T-cell (primary cell): Measurements from ENCODE around the gene PPP1R2C. TPM values are rescaled to one million over a fixed set of nuclear protein-coding genes. Genes with fewer than 3 reads are reported as not detected.

Source experiments
- ATAC-seq, 4 experiments: fragments of 200-7000 bp in 3 of 4; fragments of 150-1000 bp in 1 of 4; cut with Tn5 transposase; replicated peaks in 1 of 4; 1 replicate in 3 of 4; 2 replicates in 1 of 4; pipeline ENCODE4 v1.10.0; 2021; ENCODE audit warnings: moderate library complexity in 3 of 4, mild to moderate bottlenecking in 2 of 4, moderate number of reproducible peaks in 1 of 4
- CTCF ChIA-PET, 2 donors: fragments of 300-600 bp; sonication (Branson Sonifier 250); formaldehyde crosslinking; loops; one replicate each; lab custom pipeline; 2022; ENCODE audit warnings: antibody characterized with exemption in 2 of 2; lab: Charles Lee
- POLR2A ChIA-PET, 2 donors: fragments of 300-600 bp; sonication (Branson Sonifier 250); formaldehyde crosslinking; loops; one replicate each; lab custom pipeline; 2022; ENCODE audit warnings: antibody characterized with exemption in 2 of 2; lab: Charles Lee
- DNase-seq, 35 experiments: peaks; one replicate each; pipeline versions ENCODE4 v3.0.0 to v3.0.0-alpha.2; 2013 to 2023
- H3K27ac ChIP-seq: one replicate; pipeline ENCODE4 v1.5.1; 2013; ENCODE audit warnings: low read length
- H3K27me3 ChIP-seq, 2 experiments: replicated peaks in 1 of 2; 1 replicate in 1 of 2; 2 replicates in 1 of 2; pipeline versions ENCODE4 v1.6.1 to v1.7.0; 2013; ENCODE audit warnings: low read length in 1 of 2, mixed read lengths in 1 of 2; ENCODE audit not compliant: control insufficient read depth in 2 of 2, insufficient read depth in 2 of 2; ENCODE audit errors: extremely low read depth in 1 of 2
- H3K36me3 ChIP-seq, 2 donors: 1 replicate in 1 of 2; 2 replicates in 1 of 2; pipeline versions ENCODE4 v1.6.1 to v1.7.0; 2013; ENCODE audit warnings: low read length in 1 of 2; ENCODE audit not compliant: control insufficient read depth in 2 of 2, insufficient read depth in 1 of 2; ENCODE audit errors: extremely low read depth in 1 of 2
- H3K4me1 ChIP-seq, 2 experiments: 1 replicate in 1 of 2; 2 replicates in 1 of 2; pipeline versions ENCODE4 v1.6.1 to v1.7.0; 2013; ENCODE audit warnings: low read length in 2 of 2, mixed read lengths in 1 of 2; ENCODE audit not compliant: insufficient read depth in 2 of 2, control insufficient read depth in 1 of 2; ENCODE audit errors: extremely low read depth in 1 of 2
- H3K4me3 ChIP-seq, 2 donors: 1 replicate in 1 of 2; 2 replicates in 1 of 2; pipeline versions ENCODE4 v1.5.1 to v1.7.0; 2013; ENCODE audit warnings: mild to moderate bottlenecking in 2 of 2, low read length in 1 of 2, moderate library complexity in 1 of 2; ENCODE audit not compliant: control insufficient read depth in 1 of 2; ENCODE audit errors: extremely low read depth in 1 of 2
- H3K9me3 ChIP-seq: 2 replicates; pipeline ENCODE4 v1.7.0; 2013
- H3K27ac Mint-ChIP-seq, 2 donors: one replicate each; pipeline ENCODE4 v1.8.0; 2020 to 2021; ENCODE audit warnings: mild to moderate bottlenecking in 2 of 2, mixed read lengths in 2 of 2
- H3K27me3 Mint-ChIP-seq, 2 donors: one replicate each; pipeline ENCODE4 v1.8.0; 2021 to 2022; ENCODE audit warnings: mixed read lengths in 2 of 2
- H3K36me3 Mint-ChIP-seq: one replicate; pipeline ENCODE4 v1.8.0; 2021; ENCODE audit warnings: mixed read lengths
- H3K4me1 Mint-ChIP-seq, 3 donors: one replicate each; pipeline ENCODE4 v1.8.0; 2020 to 2022; ENCODE audit warnings: mixed read lengths in 3 of 3, mild to moderate bottlenecking in 1 of 3
- H3K4me3 Mint-ChIP-seq, 3 donors: one replicate each; pipeline ENCODE4 v1.8.0; 2020 to 2022; ENCODE audit warnings: mild to moderate bottlenecking in 3 of 3, mixed read lengths in 3 of 3, moderate library complexity in 3 of 3
- H3K9me3 Mint-ChIP-seq, 3 donors: one replicate each; pipeline ENCODE4 v1.8.0; 2020 to 2022; ENCODE audit warnings: mixed read lengths in 3 of 3
- WGBS: methylation state at CpG from one replicate; pipeline ENCODE4 v1.1.5; 2013; ENCODE audit warnings: missing lambda C conversion rate; ENCODE audit not compliant: insufficient coverage; 5-methylcytosine and 5-hydroxymethylcytosine counted together
- total RNA-seq, 35 experiments: library from RNA in 6 of 35; stranded (reverse) in 6 of 35; fragments of 120-200 nt in 1 of 35; gene quantifications; one replicate each; pipeline versions ENCODE4 v1.2.1 to v1.2.4 and lab custom pipeline; 2013 to 2026

Gene PPP1R2C
- total RNA-seq, 5 donors from 2014 or later (not counting 1 experiment from before 2014, with no cell fraction given) = 5.4 TPM; not detected in 4

DNA sequence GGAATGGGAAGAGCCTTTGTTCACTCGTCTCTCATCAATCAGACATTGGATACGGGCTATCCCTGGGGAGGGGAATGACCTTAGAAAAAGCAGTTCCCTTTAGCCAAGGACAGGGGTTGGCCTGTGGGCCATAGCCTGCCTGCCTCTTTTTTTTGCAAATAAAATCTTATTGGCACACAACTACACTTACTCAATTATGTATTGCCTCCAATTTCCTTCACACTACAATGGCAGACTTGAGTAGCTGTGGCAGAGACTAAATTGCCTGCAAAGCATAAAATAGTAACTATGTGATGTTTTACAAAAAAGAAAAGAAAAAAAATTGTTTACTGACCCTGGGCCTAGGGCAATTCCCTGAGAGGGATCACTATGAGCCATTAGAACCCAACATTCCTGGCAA, 23.4 kb downstream of the PPP1R2C start:
- POLR2A ChIA-PET = no interaction called here
- H3K36me3 ChIP-seq = no peaks in the 10 kb centered on the region
- no peaks in the 10 kb centered on the region for H3K4me1 ChIP-seq
- peaks cover 0 to 6% of the 10 kb centered on the region in 2 donors for H3K27me3 Mint-ChIP-seq
- DNase-seq (no peak), ATAC-seq (no peak)
- no peak overlapping the region for H3K4me3 ChIP-seq
- 100% methylated on average over 1 of the region's 2 CpGs for WGBS
- CTCF ChIA-PET = no interaction called here
- no peak overlapping the region for H3K4me3 Mint-ChIP-seq
- H3K36me3 Mint-ChIP-seq = no peaks in the 10 kb centered on the region
- H3K9me3 Mint-ChIP-seq = no peaks in the 10 kb centered on the region
- no peak overlapping the region for H3K27ac ChIP-seq
- no peak overlapping the region for H3K27ac Mint-ChIP-seq
- no peaks in the 10 kb centered on the region for H3K27me3 ChIP-seq
- H3K4me1 Mint-ChIP-seq = peaks cover 0 to 3% (median 0%) of the 10 kb centered on the region in 3 donors
- H3K9me3 ChIP-seq = no peaks in the 10 kb centered on the region

DNA sequence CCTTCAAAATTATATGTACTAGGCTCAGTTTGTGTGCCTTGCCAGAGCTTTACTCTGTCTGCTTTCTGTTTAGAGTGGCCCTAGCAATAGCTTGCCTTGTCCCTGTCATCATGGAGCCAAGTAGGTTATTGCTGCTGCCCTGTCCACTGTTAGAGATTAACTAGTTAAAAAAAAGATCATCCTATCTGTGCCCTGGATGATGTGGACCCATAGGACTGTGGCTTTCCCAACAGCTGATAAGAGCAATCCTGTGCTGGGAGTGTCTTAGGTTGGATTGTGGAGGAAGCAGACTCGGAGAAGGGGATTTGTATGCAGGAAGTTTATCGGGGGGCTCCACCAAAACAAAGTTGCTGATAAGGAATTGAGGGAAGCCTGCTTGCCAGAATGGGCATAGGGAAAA, 23.8 kb downstream of the PPP1R2C start:
- H3K27me3 Mint-ChIP-seq = peaks cover 0 to 6% of the 10 kb centered on the region in 2 donors
- WGBS = no CpG with 5 or more reads among the region's 2 CpGs
- H3K4me1 ChIP-seq = no peaks in the 10 kb centered on the region
- DNase-seq (no peak), ATAC-seq (no peak)
- no peak overlapping the region for H3K4me3 ChIP-seq
- H3K27me3 ChIP-seq = no peaks in the 10 kb centered on the region
- no peaks in the 10 kb centered on the region for H3K9me3 Mint-ChIP-seq
- peaks cover 0 to 3% (median 0%) of the 10 kb centered on the region in 3 donors for H3K4me1 Mint-ChIP-seq
- ChIA-PET POLR2A (no interaction called here), CTCF (no interaction called here)
- H3K36me3 ChIP-seq = no peaks in the 10 kb centered on the region
- no peaks in the 10 kb centered on the region for H3K9me3 ChIP-seq
- H3K4me3 Mint-ChIP-seq = no peak overlapping the region
- no peak overlapping the region for H3K27ac Mint-ChIP-seq
- no peak overlapping the region for H3K27ac ChIP-seq
- H3K36me3 Mint-ChIP-seq = no peaks in the 10 kb centered on the region

DNA sequence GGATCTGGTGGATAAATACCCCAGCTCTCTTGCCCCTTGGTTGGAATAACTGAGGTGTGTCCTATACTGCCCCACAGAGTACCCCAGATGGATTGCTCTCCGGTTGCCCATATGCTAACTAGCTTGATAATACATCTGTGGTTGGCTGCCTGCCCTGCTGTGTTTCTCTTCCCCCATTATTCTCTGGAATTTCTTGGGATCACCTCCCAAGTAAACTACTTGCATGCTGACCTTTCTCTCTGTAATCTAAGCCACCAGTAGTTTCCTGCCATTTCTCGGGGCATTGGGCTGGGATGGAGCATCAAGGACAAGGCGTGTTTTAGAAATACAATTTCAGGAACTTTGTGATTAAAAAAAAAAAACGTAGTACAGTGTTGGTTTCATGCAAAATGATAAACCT, 25.2 kb downstream of the PPP1R2C start:
- no peak for DNase-seq
- Mint-ChIP-seq H3K27me3 (peaks cover 0 to 13% of the 10 kb centered on the region in 2 donors), H3K27ac (no peak overlapping the region), H3K4me1 (peaks cover 0 to 3% (median 0%) of the 10 kb centered on the region in 3 donors), H3K4me3 (no peak overlapping the region), H3K9me3 (no peaks in the 10 kb centered on the region), H3K36me3 (no peaks in the 10 kb centered on the region)
- no peaks in the 10 kb centered on the region for H3K4me1 ChIP-seq
- ChIA-PET CTCF (no interaction called here), POLR2A (no interaction called here)
- no peaks in the 10 kb centered on the region for H3K27me3 ChIP-seq
- H3K9me3 ChIP-seq = no peaks in the 10 kb centered on the region
- ATAC-seq = no peak
- no peak overlapping the region for H3K4me3 ChIP-seq
- H3K27ac ChIP-seq = no peak overlapping the region
- WGBS = no CpG with 5 or more reads among the region's 4 CpGs
- no peaks in the 10 kb centered on the region for H3K36me3 ChIP-seq

DNA sequence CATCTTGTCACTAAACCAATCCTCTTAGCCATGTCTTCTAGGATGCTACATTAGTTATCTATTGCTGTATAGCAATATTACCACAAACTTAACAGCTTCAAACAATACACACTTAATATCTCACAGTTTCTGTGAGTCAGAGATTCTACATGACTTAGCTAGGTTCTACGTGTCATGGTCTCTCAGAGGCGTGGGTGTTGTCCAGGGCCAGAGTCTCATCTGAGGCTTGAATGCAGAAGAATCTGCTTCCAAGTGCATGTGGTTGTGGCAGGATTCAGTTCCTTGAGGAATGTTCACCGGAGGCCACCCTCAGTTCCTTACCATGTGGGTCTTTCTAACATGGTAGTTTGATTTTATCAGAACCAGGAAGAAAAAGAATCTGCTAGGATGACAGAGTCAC, 26.4 kb downstream of the PPP1R2C start:
- Mint-ChIP-seq H3K36me3 (no peaks in the 10 kb centered on the region), H3K27me3 (peaks cover 0 to 15% of the 10 kb centered on the region in 2 donors), H3K4me3 (no peak overlapping the region), H3K4me1 (peaks cover 0 to 3% (median 0%) of the 10 kb centered on the region in 3 donors), H3K9me3 (no peaks in the 10 kb centered on the region), H3K27ac (no peak overlapping the region)
- H3K36me3 ChIP-seq = no peaks in the 10 kb centered on the region
- DNase-seq = no peak
- no peak overlapping the region for H3K4me3 ChIP-seq
- no peaks in the 10 kb centered on the region for H3K9me3 ChIP-seq
- CTCF ChIA-PET = no interaction called here
- no peaks in the 10 kb centered on the region for H3K4me1 ChIP-seq
- no peak for ATAC-seq
- no CpG with 5 or more reads among the region's 3 CpGs for WGBS
- H3K27me3 ChIP-seq = no peaks in the 10 kb centered on the region
- POLR2A ChIA-PET = no interaction called here
- no peak overlapping the region for H3K27ac ChIP-seq

DNA sequence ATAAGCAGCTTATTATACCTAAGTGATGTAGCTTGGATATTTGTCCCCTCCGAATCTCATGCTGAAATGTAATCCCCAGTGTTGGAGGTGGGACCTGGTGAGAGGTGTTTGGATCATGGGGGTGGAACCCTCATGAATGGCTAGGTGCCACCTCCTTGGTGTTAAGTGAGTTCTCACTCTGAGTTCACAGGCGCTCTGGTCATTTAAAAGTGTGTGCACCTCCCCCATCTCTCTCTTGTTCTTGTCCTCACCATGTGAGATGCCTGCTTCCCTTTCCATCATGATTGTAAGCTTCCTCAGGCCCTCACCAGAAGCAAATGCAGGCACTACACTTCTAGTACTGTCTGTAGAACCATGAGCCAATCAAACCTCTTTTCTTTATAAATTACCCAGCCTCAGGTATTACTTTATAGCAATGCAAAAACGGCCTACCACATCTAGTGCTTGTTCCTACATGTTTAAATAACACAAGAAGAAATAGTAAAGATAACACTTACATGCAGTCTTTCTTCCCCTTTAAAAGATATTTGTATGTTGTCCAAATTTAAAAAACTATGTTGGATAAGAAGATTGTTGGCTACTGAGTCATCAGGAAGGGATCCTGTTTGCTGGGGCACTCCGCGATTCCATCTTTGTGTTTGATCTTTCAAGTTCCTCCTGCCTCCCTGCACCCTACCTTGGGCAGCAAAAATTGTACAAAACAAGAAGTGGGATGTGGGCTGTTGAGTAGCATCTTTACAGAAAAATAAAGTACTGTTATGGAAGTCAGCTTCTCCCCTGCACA, 29.7 kb downstream of the PPP1R2C start:
- no peak overlapping the region for H3K27ac Mint-ChIP-seq
- Histone ChIP-seq H3K9me3 (no peaks in the 10 kb centered on the region), H3K27me3 (no peaks in the 10 kb centered on the region), H3K4me1 (no peaks in the 10 kb centered on the region), H3K27ac (no peak overlapping the region), H3K36me3 (no peaks in the 10 kb centered on the region), H3K4me3 (no peak overlapping the region)
- no CpG with 5 or more reads among the region's 5 CpGs for WGBS
- H3K4me3 Mint-ChIP-seq = no peak overlapping the region
- no peaks in the 10 kb centered on the region for H3K36me3 Mint-ChIP-seq
- peaks cover 0 to 28% of the 10 kb centered on the region in 2 donors for H3K27me3 Mint-ChIP-seq
- no peak for ATAC-seq
- no peaks in the 10 kb centered on the region for H3K9me3 Mint-ChIP-seq
- CTCF ChIA-PET = no interaction called here
- POLR2A ChIA-PET = no interaction called here
- peaks cover 0 to 6% (median 0%) of the 10 kb centered on the region in 3 donors for H3K4me1 Mint-ChIP-seq
- DNase-seq = no peak

- CTCF ChIA-PET = no interaction called here
- no peaks in the 10 kb centered on the region for H3K36me3 ChIP-seq
- no peak overlapping the region for H3K27ac ChIP-seq
- Mint-ChIP-seq H3K27me3 (peaks cover 0 to 27% of the 10 kb centered on the region in 2 donors), H3K4me3 (no peak overlapping the region), H3K4me1 (peaks cover 0 to 6% (median 0%) of the 10 kb centered on the region in 3 donors), H3K27ac (no peak overlapping the region), H3K9me3 (no peaks in the 10 kb centered on the region), H3K36me3 (no peaks in the 10 kb centered on the region)
- H3K4me3 ChIP-seq = no peak overlapping the region
- ATAC-seq (no peak), DNase-seq (no peak)
- POLR2A ChIA-PET = no interaction called here
- H3K4me1 ChIP-seq = no peaks in the 10 kb centered on the region
- no peaks in the 10 kb centered on the region for H3K9me3 ChIP-seq
- H3K27me3 ChIP-seq = no peaks in the 10 kb centered on the region
- WGBS = no CpG with 5 or more reads among the region's 2 CpGs
Measured at GRCh38 chrX:42746606-42747005, 31.4 kb downstream of the PPP1R2C start.
